Measurements from ENCODE around the gene DPP10.
"Not testable (repeated sequence)": the region's sequence is repeated elsewhere in the genome, so short reads cannot be mapped to it uniquely, and the experiment has no call there.

The DPP10 gene

DNA sequence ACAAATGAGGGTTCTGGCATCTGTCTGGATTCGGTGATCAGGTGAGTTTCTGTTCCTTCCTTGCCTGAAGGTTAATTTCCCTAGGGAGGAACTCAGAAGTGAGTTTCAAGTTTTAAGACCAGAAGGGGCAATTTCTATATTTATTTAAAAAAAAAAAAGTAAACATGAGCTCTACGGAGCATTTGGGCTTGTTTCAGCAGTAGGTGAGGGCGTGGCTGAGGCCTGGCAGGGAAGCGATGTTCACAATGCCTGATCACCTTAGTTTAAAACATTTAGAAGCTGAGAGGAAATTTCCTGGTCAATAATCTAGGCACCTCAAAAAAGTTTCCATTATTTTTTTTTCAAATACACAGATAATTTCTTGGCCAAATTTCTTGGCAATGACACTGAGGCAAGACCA, 629.1 kb downstream of the DPP10 start:
- in situ Hi-C loops (cut with MboI; ENCODE audit: low sequenced_read_pairs, unreplicated experiment): no loop called here
- DNase-seq (ENCODE audit: low spot score): no peak
- no peak for TF ChIP-seq CTCF (IDR thresholded peaks at IDR 0.05; ENCODE audit: borderline replicate concordance, control extremely low read depth, extremely low read depth, insufficient read depth, missing control alignments)

- DNase-seq (ENCODE audit: low spot score): no peak
- in situ Hi-C loops (cut with MboI; ENCODE audit: low sequenced_read_pairs, unreplicated experiment): no loop called here
- TF ChIP-seq CTCF (IDR thresholded peaks at IDR 0.05; ENCODE audit: borderline replicate concordance, control extremely low read depth, extremely low read depth, insufficient read depth, missing control alignments): no peak
These were observed 633.4 kb downstream of the DPP10 start for GRCh38 chr2:115075800-115076199.

DNA sequence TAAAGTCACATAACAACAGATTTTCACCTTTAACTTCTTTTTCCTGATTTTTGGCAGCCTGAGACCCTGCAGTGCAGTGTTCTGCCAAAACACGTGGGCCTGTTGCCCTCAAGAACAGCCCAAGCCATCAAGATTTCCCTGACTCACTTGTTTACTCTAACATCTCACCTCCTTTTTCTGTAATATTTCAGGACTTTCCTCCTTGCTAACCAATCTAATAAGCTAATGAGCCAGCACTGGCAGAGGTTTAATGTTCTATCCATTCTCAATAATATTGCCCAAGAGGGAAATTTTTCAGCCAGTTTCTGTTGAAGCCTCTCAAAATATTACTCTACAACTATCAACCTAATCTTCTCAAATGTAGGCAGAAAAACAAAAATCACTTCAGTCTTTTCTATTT, 635.2 kb downstream of the DPP10 start:
- TF ChIP-seq CTCF (IDR thresholded peaks at IDR 0.05; ENCODE audit: borderline replicate concordance, control extremely low read depth, extremely low read depth, insufficient read depth, missing control alignments): no peak
- no peak for DNase-seq (ENCODE audit: low spot score)
- in situ Hi-C loops (cut with MboI; ENCODE audit: low sequenced_read_pairs, unreplicated experiment): no loop called here

DNA sequence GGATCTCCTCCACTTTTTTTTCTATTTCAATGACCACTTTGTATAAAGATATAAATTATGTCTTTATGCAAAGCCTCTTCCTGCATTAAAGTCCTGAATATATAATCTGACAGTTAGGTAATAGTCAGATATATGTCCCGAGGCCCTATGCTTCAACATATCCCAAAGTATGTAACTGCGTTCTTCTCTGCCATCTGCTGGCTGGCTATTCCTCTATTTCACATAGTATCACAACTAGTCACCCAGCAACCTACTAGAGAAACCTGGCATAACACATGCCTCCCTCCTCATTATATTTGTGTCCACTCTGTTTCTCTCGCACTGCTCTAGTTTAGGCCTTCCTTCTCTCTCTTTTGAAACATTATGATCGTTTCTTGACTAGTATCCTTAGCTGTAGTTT, 640.8 kb downstream of the DPP10 start:
- in situ Hi-C loops (cut with MboI; ENCODE audit: low sequenced_read_pairs, unreplicated experiment): no loop called here
- TF ChIP-seq CTCF (IDR thresholded peaks at IDR 0.05; ENCODE audit: borderline replicate concordance, control extremely low read depth, extremely low read depth, insufficient read depth, missing control alignments): no peak
- no peak for DNase-seq (ENCODE audit: low spot score)

- no peak for DNase-seq (ENCODE audit: low spot score)
- no peak for TF ChIP-seq CTCF (IDR thresholded peaks at IDR 0.05; ENCODE audit: borderline replicate concordance, control extremely low read depth, extremely low read depth, insufficient read depth, missing control alignments)
- in situ Hi-C loops (cut with MboI; ENCODE audit: low sequenced_read_pairs, unreplicated experiment): no loop called here
These were observed 641.3 kb downstream of the DPP10 start for GRCh38 chr2:115083711-115084110.

- DNase-seq (ENCODE audit: low spot score): no peak
- no peak for TF ChIP-seq CTCF (IDR thresholded peaks at IDR 0.05; ENCODE audit: borderline replicate concordance, control extremely low read depth, extremely low read depth, insufficient read depth, missing control alignments)
- in situ Hi-C loops (cut with MboI; ENCODE audit: low sequenced_read_pairs, unreplicated experiment): no loop called here
These were observed 642.0 kb downstream of the DPP10 start for GRCh38 chr2:115084446-115084845.

DNA sequence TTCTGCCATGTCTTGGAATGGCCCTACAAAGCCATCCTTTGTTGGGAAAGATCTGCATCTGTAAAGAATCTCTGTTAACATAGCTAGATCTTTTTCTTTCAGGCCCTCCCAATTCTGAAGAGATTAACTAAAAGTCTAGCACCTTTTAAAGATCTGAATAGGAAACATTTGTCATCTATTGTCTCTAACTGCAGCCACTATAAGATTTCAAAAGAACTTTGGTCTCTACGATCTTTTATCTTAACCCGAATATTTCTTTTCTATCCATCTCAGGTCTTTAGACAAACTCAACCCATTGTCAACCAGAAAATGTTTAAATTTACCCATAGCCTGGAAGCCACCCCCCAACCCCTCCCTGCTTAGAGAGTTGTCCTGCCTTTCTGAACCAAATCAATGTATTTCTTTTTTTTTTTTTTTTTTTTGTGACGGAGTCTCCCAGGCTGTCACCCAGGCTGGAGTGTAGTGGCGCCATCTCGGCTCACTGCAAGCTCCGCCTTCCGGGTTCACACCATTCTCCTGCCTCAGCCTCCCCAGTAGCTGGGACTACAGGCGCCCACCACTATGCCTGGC, 643.7 kb downstream of the DPP10 start:
- in situ Hi-C loops (cut with MboI; ENCODE audit: low sequenced_read_pairs, unreplicated experiment): not testable (repeated sequence)

More for the DNA sequence above, 643.7 kb downstream of the DPP10 start:
- DNase-seq (ENCODE audit: low spot score): not testable (repeated sequence)
